Nephron (organoid): ENCODE measurements around the gene RAB37.

Experiments used
- H3K27ac Mint-ChIP-seq, 3 experiments: 2 replicates each; pipeline ENCODE4 v1.8.0; 2020; ENCODE audit warnings: mixed read lengths in 3 of 3, mild to moderate bottlenecking in 2 of 3, moderate library complexity in 1 of 3
- H3K27me3 Mint-ChIP-seq: 2 replicates; pipeline ENCODE4 v1.8.0; 2021; ENCODE audit warnings: low read depth, mild to moderate bottlenecking, moderate library complexity, mixed read lengths
- H3K36me3 Mint-ChIP-seq: 2 replicates; pipeline ENCODE4 v1.8.0; 2020; ENCODE audit warnings: low read depth, mixed read lengths
- H3K4me1 Mint-ChIP-seq: 2 replicates; pipeline ENCODE4 v1.8.0; 2020; ENCODE audit warnings: mixed read lengths
- H3K4me3 Mint-ChIP-seq, 3 experiments: 2 replicates each; pipeline ENCODE4 v1.8.0; 2020; ENCODE audit warnings: mild to moderate bottlenecking in 3 of 3, mixed read lengths in 3 of 3, moderate library complexity in 2 of 3
- H3K9me3 Mint-ChIP-seq: 2 replicates; pipeline ENCODE4 v1.8.0; 2020; ENCODE audit warnings: mixed read lengths
- TF ChIP-seq, protein P1 (sequence below), 3 experiments: fragments of 200-600 bp; sonication (generic); IDR thresholded peaks; one replicate each; pipeline ENCODE4 v1.5.0; 2021; ENCODE audit warnings: antibody characterized with exemption in 3 of 3; ENCODE audit not compliant: unreplicated experiment in 3 of 3

RAB37 gene

DNA sequence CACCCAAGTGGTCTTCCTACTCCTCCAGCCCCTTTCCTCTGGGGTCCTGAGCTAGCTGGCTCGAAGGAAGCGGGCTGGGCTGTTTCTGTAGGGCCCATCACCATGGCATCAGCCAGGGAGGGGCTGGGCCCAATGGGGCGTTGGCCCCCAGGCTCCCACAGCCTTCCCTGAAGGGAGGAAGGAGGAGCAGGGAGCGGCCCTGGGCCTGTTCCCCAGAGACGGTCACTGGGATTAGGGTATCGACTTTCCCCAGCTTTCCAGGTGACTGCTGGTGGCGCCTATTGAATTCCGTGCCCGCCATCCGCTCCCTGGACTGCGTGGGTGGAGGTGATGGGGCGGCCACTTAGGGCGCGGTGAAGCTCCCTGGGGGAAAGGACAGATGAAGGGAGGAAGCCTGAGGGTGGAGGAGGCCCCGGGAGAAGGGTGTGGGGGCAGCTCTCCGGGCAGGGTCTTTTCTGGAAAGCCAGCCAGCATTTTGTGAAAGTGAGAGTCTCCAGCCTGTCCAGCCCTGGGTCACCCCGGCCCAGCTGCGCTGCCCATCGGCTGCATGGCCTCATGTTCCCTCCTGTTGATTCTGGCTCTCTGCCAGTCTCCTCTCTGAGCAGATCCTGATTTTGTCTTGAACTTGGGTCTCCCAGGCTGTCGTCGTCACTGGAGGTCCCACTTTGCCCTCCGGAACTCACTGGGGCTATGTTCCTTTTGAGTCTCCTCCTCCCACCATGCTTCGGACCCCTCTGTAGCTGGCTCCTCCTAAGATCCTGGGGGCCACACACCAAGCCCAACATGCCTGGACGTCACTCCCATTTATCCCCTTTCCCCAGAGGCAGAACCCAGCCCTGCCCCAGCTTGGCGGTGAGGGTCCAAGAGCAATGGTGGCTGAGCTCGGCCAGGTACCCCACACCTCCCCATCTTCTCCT lies 21.1 kb downstream of the RAB37 start:
- peak overlapping the region; percentile 90 to 97 (median 93) for H3K27ac Mint-ChIP-seq
- H3K4me3 Mint-ChIP-seq, result peak overlapping the region; percentile 37 to 66 (median 60)
- no peaks in the 10 kb centered on the region for H3K36me3 Mint-ChIP-seq
- peaks cover 62% of the 10 kb centered on the region for H3K4me1 Mint-ChIP-seq
- no peaks in the 10 kb centered on the region for H3K27me3 Mint-ChIP-seq
- TF ChIP-seq, protein P1, sequence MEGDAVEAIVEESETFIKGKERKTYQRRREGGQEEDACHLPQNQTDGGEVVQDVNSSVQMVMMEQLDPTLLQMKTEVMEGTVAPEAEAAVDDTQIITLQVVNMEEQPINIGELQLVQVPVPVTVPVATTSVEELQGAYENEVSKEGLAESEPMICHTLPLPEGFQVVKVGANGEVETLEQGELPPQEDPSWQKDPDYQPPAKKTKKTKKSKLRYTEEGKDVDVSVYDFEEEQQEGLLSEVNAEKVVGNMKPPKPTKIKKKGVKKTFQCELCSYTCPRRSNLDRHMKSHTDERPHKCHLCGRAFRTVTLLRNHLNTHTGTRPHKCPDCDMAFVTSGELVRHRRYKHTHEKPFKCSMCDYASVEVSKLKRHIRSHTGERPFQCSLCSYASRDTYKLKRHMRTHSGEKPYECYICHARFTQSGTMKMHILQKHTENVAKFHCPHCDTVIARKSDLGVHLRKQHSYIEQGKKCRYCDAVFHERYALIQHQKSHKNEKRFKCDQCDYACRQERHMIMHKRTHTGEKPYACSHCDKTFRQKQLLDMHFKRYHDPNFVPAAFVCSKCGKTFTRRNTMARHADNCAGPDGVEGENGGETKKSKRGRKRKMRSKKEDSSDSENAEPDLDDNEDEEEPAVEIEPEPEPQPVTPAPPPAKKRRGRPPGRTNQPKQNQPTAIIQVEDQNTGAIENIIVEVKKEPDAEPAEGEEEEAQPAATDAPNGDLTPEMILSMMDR (IDR thresholded peaks at IDR 0.05; ENCODE audit: unreplicated experiment in 3 of 3), result no peak
- no peaks in the 10 kb centered on the region for H3K9me3 Mint-ChIP-seq

DNA sequence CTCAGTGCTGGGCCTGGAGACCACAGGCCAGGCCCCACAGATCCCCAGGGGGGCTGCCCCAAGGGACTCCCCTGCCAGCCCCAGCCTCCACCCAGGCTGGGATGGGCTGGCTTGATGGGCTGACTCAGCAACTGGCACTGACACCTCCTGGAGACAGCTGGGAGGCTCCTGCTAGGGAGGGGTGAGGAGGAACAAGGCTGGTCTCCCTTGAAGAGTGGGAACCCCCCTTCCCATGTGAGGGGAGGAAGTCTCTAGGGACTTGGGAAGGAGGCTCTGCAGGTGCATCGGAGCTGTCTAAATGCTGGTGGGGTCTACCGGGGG lies 21.8 kb downstream of the RAB37 start:
- TF ChIP-seq, protein P1 (IDR thresholded peaks at IDR 0.05; ENCODE audit: unreplicated experiment in 3 of 3), result no peak
- Mint-ChIP-seq H3K36me3 (no peaks in the 10 kb centered on the region), H3K4me1 (peaks cover 62% of the 10 kb centered on the region), H3K27me3 (no peaks in the 10 kb centered on the region), H3K9me3 (no peaks in the 10 kb centered on the region), H3K27ac (peak overlapping the region; percentile 90 to 97 (median 93)), H3K4me3 (peak overlapping the region; percentile 30 to 66 (median 60))

DNA sequence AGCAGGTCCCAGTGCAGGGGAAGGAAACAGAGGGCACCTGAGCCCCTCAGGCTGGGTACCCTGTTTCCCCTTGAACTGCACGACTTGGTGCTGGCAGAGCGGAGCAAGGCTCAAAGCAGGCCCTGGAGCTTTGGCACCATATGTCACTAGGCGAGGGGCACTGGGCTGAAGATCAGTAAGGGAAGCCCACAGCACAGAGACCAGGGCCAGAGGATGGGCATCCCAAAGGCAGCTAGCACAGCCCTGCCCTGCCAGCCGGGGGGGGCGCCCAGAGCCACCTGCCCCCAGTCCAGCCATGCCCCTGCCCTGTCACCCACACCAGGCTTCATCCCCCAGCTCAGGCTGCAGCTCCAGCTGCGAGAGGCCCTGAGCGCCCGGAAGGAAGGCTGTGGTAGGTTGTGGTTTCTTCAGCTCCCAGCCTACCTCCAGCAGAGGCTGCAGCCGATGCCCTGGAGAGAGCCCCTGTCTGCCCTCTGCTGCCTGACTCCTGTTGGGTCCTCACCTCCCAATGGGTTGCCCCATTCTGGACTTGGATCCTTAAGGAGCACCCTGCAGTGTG lies 22.3 kb downstream of the RAB37 start:
- peaks cover 67% of the 10 kb centered on the region for H3K4me1 Mint-ChIP-seq
- TF ChIP-seq, protein P1 (IDR thresholded peaks at IDR 0.05; ENCODE audit: unreplicated experiment in 3 of 3), result no peak
- no peaks in the 10 kb centered on the region for H3K36me3 Mint-ChIP-seq
- H3K4me3 Mint-ChIP-seq, result peak overlapping the region; percentile 30 to 60 (median 36)
- H3K27ac Mint-ChIP-seq, result peak overlapping the region; percentile 90 to 97 (median 96)
- H3K27me3 Mint-ChIP-seq, result no peaks in the 10 kb centered on the region
- no peaks in the 10 kb centered on the region for H3K9me3 Mint-ChIP-seq

DNA sequence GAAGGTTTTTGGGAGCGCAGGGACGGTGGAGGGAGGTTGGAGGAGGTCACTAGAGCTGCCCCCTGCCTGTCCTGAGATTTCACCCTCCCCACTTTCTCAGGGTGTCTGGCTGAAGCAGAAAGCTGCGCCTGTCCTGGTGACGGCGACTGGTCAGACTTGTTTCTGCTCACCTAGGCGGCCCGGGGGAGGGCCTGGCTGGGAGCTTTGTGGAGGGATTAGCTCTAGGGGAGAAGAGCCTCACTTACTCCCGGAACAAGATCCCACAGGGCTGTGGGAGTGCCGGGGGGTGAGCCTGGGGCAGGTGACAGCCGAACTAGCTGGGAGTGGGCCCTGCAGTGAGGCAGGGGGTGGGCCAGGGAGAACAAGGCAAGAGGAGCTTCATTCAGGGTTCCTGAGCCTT lies 22.9 kb downstream of the RAB37 start:
- TF ChIP-seq, protein P1 (IDR thresholded peaks at IDR 0.05; ENCODE audit: unreplicated experiment in 3 of 3), result no peak
- Mint-ChIP-seq H3K4me1 (peaks cover 64% of the 10 kb centered on the region), H3K36me3 (no peaks in the 10 kb centered on the region), H3K4me3 (peak overlapping the region in 2 of 3 experiments; percentile 16 to 37), H3K27ac (peak overlapping the region; percentile 90 to 96 (median 92)), H3K27me3 (no peaks in the 10 kb centered on the region), H3K9me3 (no peaks in the 10 kb centered on the region)

DNA sequence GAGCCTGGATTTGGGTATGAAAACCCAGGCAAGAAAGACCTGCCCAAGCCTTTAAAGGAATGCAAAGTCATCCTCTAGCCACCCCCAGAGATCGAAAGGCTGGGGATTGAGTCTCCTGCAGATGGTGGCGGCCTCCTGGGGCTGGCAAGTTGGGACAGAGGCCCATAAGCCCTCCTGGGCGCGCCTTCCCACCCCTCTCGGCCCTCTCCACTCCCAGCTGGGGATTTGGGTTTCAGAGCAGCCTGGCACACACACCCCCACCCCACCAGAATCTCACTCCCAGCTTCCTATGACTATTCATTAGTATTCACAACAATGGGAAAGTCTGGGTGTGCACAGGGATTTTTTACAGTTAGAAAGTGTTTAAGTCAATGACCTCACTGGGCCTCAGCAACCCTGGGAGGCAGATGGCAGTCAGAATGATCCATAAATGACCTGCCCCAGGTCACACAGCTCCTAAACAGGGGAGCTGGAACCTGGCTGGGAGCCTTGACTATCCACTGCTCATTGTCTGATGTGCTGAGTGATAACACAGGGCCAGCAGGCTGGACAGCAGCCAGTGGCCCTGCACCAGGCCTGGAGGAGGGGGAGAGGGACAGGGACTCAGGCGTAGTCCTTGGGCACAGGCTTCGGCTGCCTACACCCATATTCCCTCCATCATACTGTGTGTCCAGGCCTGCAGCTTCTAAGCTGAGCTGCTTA lies 23.5 kb downstream of the RAB37 start:
- H3K27ac Mint-ChIP-seq, result peak overlapping the region; percentile 90 to 96 (median 92)
- no peaks in the 10 kb centered on the region for H3K27me3 Mint-ChIP-seq
- peak overlapping the region in 2 of 3 experiments; percentile 37 to 66 for H3K4me3 Mint-ChIP-seq
- H3K36me3 Mint-ChIP-seq, result no peaks in the 10 kb centered on the region
- TF ChIP-seq, protein P1 (IDR thresholded peaks at IDR 0.05; ENCODE audit: unreplicated experiment in 3 of 3), result no peak
- H3K9me3 Mint-ChIP-seq, result no peaks in the 10 kb centered on the region
- H3K4me1 Mint-ChIP-seq, result peaks cover 62% of the 10 kb centered on the region
